Right lobe of liver (tissue), 4 donors: ENCODE results near the gene APRT.

Experiments
- CTCF ChIP-seq, 4 donors: fragments of 200-600 bp in 3 of 4; fragments of 450-650 bp in 1 of 4; IDR thresholded peaks; one replicate each; pipeline versions ENCODE4 v1.5.1 to v1.8.0; 2016 to 2022; ENCODE audit warnings: antibody characterized with exemption in 4 of 4, mild to moderate bottlenecking in 2 of 4
- POLR2A ChIP-seq: fragments of 450-650 bp; IDR thresholded peaks from one replicate; pipeline ENCODE4 v1.6.1; 2017; ENCODE audit warnings: antibody characterized with exemption, mild to moderate bottlenecking
- donor health status: DM: no; HTN: no; CAD: no.
- donor health status: DM: no; HTN: no; CAD: no.
- donor health status: DM: no; HTN: yes; CAD: no.

- TF ChIP-seq CTCF (IDR thresholded peaks at IDR 0.05) (no peak), POLR2A (no peak)
Measured at GRCh38 chr16:88762941-88763340, 48.8 kb downstream of the APRT start.
